T47D (cell line): ENCODE results near the gene BCL7C.

Source experiments
- DNase-seq, 2 experiments: peaks; one replicate each; pipeline versions ENCODE4 v3.0.0 to v3.0.0-alpha.2; 2011 to 2012; ENCODE audit warnings: low read depth in 1 of 2, low spot score in 1 of 2
- JUND ChIP-seq: IDR thresholded peaks from 2 replicates; pipeline ENCODE4 v1.6.1; 2012; ENCODE audit warnings: low read depth
- in situ Hi-C: cut with HindIII; loops from 2 replicates; pipeline ENCODE4 v1.10.0; 2016; ENCODE audit warnings: low sequenced_read_pairs, low pct_unique_long_range_greater_than_20kb

BCL7C gene

DNA sequence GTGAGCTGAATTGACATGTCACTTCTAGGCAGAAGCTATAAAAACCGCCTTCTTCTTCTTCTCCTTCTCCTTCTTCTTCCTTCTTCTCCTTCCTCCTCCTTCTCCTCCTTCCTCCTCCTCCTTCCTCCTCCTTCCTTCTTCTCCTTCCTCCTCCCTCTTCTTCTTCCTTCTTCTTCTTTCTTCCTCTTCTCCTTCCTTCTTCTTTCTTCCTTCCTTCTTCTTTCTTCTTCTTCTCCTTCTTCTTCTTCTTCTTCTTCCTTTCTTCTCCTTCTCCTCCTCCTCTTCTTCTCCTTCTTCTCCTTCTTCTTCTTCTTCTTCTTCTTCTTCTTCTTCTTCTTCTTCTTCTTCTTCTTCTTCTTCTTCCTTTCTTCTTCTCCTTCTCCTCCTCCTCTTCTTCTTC is 24.7 kb upstream of the BCL7C start:
- TF ChIP-seq JUND, result no peak
- DNase-seq, result no peak
- in situ Hi-C loops, result no loop called here

DNA sequence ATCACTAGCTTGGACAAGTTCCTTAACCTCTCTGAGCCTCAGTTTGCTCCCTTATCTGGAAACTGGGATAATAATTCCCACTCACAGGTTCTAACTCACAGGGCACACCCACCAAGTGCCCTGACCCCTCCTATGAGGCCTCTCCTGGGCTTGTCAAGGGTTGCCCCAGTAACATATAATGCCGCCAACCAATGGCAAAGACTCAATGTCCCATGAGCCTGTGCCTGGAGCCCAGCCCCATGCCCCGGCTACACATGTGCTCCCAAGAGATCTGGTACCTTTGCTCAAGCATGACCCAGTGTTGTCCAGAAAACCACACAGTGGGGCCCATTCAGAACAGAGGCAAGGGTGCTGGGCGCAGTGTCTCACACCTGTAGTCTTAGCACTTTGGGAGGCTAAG is 21.0 kb upstream of the BCL7C start:
- no peak for DNase-seq
- in situ Hi-C loops, result no loop called here
- no peak for TF ChIP-seq JUND

DNA sequence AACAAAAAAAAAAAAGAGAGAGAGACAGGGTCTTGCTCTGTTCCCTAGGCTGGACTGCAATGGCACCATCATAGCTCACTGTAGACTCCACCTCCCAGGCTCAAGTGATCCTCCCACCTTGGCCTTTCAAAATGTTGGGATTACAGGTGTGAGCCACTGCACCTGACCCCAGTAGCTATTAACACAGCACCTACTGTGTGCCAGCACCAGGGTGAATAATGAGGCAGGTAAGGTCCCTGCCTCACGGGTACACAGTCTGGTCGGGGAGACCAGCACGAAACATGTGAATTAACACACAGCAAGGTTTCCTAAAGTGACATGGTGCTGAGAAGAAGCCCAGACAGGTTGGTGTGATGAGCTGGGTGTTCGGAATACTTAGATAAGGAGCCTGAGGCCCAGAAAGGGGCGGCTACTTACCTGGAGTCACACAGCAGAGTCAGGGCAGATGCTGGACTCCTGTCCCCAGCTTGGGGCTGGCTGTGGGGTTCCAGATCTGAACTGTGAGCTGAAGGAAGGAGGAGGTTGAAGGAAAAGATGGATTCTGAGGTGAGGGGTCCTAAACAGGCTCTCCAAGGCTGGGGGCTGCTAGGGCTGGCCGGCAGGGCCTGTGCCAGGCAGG is 19.0 kb upstream of the BCL7C start:
- in situ Hi-C loops, result no loop called here
- no peak for TF ChIP-seq JUND
- no peak for DNase-seq

GRCh38 chr16:30910427-30911029 is 16.7 kb upstream of the BCL7C start:
- DNase-seq, result no peak
- in situ Hi-C loops, result no loop called here
- no peak for TF ChIP-seq JUND

- no peak for DNase-seq
- in situ Hi-C loops, result no loop called here
- no peak for TF ChIP-seq JUND
Measured at GRCh38 chr16:30907064-30907463, 13.2 kb upstream of the BCL7C start.

DNA sequence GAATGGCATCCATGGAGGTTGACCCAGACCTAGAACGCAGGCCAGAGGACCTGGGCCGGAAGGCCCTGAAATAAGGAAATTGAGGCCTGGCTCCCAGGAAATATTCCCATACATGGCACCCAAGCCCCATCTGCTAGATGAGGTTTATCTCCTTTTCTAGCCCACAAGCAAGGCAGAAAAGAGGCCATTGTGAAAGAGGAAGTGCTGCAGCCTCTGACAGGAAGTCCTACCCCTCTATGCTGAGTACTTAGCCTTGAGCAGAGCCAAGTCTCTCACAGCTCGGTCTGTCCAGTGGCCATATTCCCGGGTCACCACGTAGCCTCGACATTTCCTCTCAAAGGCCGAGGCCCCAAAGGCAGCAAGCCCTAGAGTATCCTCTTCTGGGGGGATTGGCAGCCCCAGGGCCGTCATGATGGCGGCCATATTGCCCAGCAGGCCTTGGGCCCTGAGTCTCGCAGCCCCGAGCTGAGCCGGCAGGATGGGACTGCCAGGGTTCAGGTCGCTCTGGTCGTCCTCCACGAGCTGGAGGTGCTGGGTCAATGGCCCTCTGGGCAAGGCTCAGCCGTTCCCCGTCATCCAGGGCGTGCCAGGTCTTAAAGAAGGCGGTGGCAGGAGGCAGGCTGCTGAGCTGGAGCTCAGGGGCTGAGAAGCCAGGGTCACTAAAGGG is 10.4 kb upstream of the BCL7C start:
- in situ Hi-C loops, result no loop called here

DNA sequence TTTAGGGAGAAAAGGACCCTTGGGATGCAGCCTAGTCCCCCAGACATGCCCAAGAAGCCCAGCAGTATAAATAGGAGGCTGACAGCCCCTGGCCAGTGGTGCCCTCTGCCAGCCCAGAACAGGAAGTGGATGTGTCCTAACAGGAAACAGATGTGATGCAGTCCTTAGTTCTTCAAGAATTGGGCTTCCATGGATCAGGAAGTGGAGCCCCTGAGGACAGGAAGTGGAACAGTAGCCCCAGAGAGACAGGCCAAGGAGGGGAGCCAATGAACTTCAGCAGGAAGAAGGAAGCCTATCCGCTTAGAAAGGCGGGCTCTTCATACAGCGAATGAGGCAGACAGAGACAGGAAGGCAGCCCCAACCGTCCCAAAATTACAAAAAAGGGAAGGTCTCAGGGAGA is 9.7 kb upstream of the BCL7C start:
- in situ Hi-C loops, result no loop called here
- no peak for DNase-seq
- TF ChIP-seq JUND, result no peak

More for the DNA sequence above, 10.4 kb upstream of the BCL7C start:
- DNase-seq, result no peak
- no peak for TF ChIP-seq JUND

DNA sequence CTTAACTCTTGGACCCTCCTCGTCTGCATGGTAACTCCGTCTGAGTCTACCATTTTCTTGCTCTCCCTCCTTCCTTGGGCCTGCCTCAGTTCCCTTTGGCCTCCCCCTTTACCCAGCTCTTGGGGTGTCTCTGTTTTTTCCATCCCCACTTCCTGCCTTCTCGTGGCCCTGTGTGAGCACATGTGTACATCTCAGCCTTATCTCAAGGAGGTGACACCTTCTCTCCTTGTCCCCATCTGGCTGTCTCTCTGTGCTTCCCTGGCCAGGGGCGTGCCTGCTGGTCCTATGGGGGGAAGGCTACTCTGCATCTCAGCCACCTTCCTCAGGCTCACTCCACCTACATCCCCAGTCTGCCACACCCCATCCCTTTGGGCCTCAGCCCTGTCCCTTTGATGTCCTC is 9.1 kb upstream of the BCL7C start:
- DNase-seq, result no peak
- in situ Hi-C loops, result no loop called here
- TF ChIP-seq JUND, result no peak

GRCh38 chr16:30902029-30902972 is 8.4 kb upstream of the BCL7C start:
- no peak for TF ChIP-seq JUND
- in situ Hi-C loops, result no loop called here
- DNase-seq, result peak; percentile 69 to 82

DNA sequence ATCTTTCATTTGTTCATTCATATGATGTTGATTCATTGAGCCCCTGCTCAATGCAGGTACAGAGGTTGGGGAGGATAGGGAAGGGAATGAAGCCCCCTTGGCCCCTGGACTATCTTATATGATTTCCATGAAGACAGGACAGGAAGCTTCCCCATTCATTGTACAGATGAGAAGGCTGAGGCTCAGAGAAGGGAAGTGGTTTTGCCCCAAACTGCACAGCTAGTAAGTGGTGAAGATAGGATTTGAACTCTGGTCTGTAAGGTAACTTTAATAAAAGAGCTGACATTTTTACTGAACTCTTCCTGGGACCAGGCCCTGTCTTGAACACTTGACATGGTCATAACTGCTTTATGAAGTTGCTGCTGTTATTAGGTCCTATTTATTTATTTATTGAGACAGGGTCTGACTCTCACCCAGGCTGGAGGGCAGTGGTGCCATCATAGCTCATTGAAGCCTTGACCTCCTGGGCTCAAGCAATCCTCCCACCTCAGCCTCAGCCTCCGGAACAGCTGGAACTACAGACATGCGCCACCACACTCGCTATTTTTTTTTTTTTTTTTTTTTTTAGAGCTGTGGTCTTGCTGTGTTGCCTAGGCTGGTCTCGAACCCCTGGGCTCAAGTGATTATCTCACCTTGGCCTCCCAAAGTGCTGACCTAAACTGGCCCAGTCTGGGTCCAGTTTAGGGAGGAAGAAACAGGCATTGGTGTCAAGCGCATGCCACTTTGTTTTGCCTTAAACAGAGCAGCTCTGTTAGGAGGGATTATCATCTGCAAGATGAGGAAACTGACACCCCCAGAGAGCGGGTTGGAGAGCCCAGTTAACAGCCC is 7.5 kb upstream of the BCL7C start:
- no peak for DNase-seq
- in situ Hi-C loops, result no loop called here
- no peak for TF ChIP-seq JUND

DNA sequence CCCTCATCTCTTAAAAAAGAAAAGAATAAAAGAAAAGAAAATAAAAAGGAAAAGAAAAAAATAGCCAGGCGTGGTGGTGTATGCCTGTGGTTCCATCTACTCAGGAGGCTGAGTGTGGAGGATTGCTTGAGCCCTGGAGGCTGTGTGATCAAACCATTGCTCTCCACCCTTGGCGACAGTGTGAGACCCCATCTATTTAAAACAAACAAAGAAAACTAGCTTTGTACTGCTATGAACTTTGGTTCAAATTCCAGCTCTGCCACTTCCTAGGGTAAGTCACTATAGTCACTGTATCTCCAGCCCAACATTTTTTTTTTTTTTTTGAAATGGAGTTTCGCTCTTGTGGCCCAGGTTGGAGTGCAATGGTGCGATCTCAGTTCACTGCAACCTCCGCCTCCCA is 6.7 kb upstream of the BCL7C start:
- no peak for TF ChIP-seq JUND
- DNase-seq, result no peak
- in situ Hi-C loops, result no loop called here

DNA sequence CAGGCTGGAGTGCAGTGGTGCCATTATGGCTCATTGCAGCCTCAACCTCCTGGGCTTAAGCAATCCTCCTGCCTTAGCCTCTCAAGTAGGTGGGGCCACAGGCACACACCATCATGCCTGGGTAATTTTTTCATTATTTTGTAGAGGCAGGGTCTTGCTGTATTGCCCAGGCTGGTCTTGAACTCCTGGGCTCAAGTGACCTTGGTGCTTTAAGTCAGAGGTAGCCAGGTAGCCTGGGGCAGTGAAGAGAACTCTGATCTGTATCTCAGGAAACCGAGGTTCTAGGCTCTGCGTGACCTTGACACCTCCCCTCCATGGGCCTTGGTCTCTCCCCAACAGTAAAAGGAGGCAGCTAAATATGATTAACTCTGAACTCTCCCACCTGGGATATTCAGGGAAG is 5.9 kb upstream of the BCL7C start:
- no peak for TF ChIP-seq JUND
- DNase-seq, result no peak
- in situ Hi-C loops, result no loop called here
